DOHH2 (cell line): ENCODE measurements around the gene CLPSL1.

Experiments used
- H3F3A ChIP-seq: fragments of 200-600 bp; sonication (generic), shearing (Covaris generic); 2 replicates; pipeline ENCODE4 v1.6.0; 2016; ENCODE audit warnings: antibody characterized with exemption, mild to moderate bottlenecking; ENCODE audit not compliant: control insufficient read depth, insufficient read depth
- H3K27ac ChIP-seq: fragments of 200-600 bp; sonication (generic); 2 replicates; pipeline ENCODE4 v1.5.1; 2014; ENCODE audit warnings: low read depth, mild to moderate bottlenecking, low read length, moderate library complexity
- H3K27me3 ChIP-seq: fragments of 200-600 bp; sonication (generic); 2 replicates; pipeline ENCODE4 v1.6.1; 2014; ENCODE audit warnings: mild to moderate bottlenecking, low read length, mixed read lengths; ENCODE audit not compliant: control insufficient read depth
- H3K36me3 ChIP-seq: fragments of 200-600 bp; sonication (generic); 2 replicates; pipeline ENCODE4 v1.6.1; 2014; ENCODE audit warnings: mild to moderate bottlenecking, low read length, moderate library complexity, mixed read lengths; ENCODE audit not compliant: control insufficient read depth
- H3K4me1 ChIP-seq: fragments of 200-600 bp; sonication (generic); 2 replicates; pipeline ENCODE4 v1.6.1; 2014; ENCODE audit warnings: mild to moderate bottlenecking, low read length, mixed read lengths; ENCODE audit not compliant: control insufficient read depth
- H3K4me2 ChIP-seq: fragments of 200-600 bp; sonication (generic); 2 replicates; pipeline ENCODE4 v1.6.0; 2014; ENCODE audit warnings: mild to moderate bottlenecking, low read length, moderate library complexity
- H3K4me3 ChIP-seq: fragments of 200-600 bp; sonication (generic); 2 replicates; pipeline ENCODE4 v1.5.1; 2014; ENCODE audit warnings: mild to moderate bottlenecking, low read length, mixed read lengths
- H3K79me2 ChIP-seq: fragments of 200-600 bp; sonication (generic); 2 replicates; pipeline ENCODE4 v1.6.1; 2014; ENCODE audit warnings: mild to moderate bottlenecking, low read length, mixed read lengths; ENCODE audit not compliant: control insufficient read depth
- H3K9me2 ChIP-seq: fragments of 200-600 bp; sonication (generic); replicated peaks from 2 replicates; pipeline ENCODE4 v1.6.1; 2014; ENCODE audit warnings: mild to moderate bottlenecking, low read length, mixed read lengths; ENCODE audit not compliant: control insufficient read depth
- H3K9me3 ChIP-seq: fragments of 200-600 bp; sonication (generic); 2 replicates; pipeline ENCODE4 v1.6.1; 2014; ENCODE audit warnings: antibody characterized with exemption, low read length, mixed read lengths; ENCODE audit not compliant: control insufficient read depth, insufficient read depth
- H4K20me1 ChIP-seq: fragments of 200-600 bp; sonication (generic); 2 replicates; pipeline ENCODE4 v1.6.0; 2014; ENCODE audit warnings: low read depth, mild to moderate bottlenecking, antibody characterized with exemption, low read length, moderate library complexity; ENCODE audit not compliant: control insufficient read depth, insufficient read depth
- EZH2phosphoT487 ChIP-seq: fragments of 200-600 bp; sonication (generic); IDR thresholded peaks from 2 replicates; pipeline ENCODE4 v1.6.1; 2017; ENCODE audit warnings: borderline replicate concordance, mild to moderate bottlenecking, antibody characterized with exemption, low read length, moderate library complexity, mixed read lengths
- TF ChIP-seq, protein P1 (sequence below): fragments of 200-600 bp; sonication (generic); IDR thresholded peaks from one replicate; pipeline ENCODE4 v1.5.1; 2014; ENCODE audit warnings: antibody characterized with exemption, mild to moderate bottlenecking, low read depth, low read length; ENCODE audit not compliant: poor library complexity, severe bottlenecking

Gene CLPSL1

DNA sequence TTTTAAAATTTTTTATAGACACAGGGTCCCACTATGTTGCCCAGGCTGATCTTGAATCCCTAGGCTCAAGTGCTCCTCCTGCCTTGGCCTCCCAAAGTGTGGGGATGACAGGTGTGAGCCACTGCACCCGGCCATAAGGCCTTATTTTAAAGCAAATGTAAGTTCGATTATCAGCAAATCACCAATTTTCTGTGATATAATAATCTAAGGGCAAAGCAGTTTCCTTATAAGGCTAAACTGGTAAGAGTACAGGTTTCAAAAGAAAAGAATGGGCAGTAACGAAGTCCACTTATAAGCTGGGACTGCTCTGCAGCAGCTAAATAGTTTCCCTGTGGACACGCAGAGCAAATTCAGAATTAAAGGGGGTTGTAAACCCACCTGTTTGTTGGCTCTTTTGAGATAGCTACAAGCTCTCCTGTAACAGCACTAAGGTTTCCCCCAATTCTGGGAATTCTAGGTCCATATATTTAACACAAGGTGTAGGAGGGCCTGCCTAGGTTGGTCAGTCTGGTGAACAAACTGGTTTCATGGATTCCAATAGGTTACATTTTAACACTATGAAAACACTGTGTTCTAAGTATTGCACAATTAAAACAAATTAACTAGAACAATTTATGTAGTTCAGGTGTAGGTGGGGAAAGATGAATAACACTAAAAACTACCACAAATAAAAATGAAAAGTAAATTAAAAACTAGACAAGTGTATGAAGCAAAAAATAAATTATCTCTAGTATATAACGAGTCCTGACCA is 50.6 kb downstream of the CLPSL1 start:
- no peaks in the 10 kb centered on the region for H4K20me1 ChIP-seq

DNA sequence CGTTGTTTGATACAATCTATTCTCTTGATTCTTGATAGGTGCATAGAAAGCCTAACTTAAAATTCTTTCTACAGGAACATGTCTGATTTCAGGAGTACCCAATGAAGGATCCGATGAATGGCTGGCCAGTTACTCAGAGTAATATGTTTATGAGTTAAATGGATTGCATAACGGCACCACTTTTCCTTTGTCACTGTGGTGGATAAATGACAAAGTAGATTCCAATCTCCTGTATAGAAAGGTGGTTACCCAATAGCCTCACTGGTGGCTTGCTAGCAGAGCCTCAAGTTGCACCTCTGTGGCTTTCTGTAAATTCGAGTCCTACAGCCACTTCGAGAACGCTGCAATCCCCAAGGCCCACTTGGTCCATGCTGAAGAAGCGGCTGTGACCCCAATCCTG is 52.7 kb downstream of the CLPSL1 start:
- H3K4me1 ChIP-seq, result no peaks in the 10 kb centered on the region
- H3K36me3 ChIP-seq, result peaks cover 54% of the 10 kb centered on the region
- H3F3A ChIP-seq, result peaks cover 20% of the 10 kb centered on the region
- no peaks in the 10 kb centered on the region for H3K27me3 ChIP-seq
- no peak overlapping the region for H3K4me2 ChIP-seq
- H3K27ac ChIP-seq, result no peak overlapping the region
- no peaks in the 10 kb centered on the region for H3K9me3 ChIP-seq
- H3K4me3 ChIP-seq, result no peak overlapping the region
- TF ChIP-seq EZH2phosphoT487, result no peak
- TF ChIP-seq, protein P1, sequence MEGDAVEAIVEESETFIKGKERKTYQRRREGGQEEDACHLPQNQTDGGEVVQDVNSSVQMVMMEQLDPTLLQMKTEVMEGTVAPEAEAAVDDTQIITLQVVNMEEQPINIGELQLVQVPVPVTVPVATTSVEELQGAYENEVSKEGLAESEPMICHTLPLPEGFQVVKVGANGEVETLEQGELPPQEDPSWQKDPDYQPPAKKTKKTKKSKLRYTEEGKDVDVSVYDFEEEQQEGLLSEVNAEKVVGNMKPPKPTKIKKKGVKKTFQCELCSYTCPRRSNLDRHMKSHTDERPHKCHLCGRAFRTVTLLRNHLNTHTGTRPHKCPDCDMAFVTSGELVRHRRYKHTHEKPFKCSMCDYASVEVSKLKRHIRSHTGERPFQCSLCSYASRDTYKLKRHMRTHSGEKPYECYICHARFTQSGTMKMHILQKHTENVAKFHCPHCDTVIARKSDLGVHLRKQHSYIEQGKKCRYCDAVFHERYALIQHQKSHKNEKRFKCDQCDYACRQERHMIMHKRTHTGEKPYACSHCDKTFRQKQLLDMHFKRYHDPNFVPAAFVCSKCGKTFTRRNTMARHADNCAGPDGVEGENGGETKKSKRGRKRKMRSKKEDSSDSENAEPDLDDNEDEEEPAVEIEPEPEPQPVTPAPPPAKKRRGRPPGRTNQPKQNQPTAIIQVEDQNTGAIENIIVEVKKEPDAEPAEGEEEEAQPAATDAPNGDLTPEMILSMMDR, result no peak
- no peaks in the 10 kb centered on the region for H4K20me1 ChIP-seq
- H3K9me2 ChIP-seq, result no peaks in the 10 kb centered on the region
- no peaks in the 10 kb centered on the region for H3K79me2 ChIP-seq

More for the DNA sequence above, 50.6 kb downstream of the CLPSL1 start:
- Histone ChIP-seq H3K9me3 (no peaks in the 10 kb centered on the region), H3K4me1 (no peaks in the 10 kb centered on the region), H3K79me2 (no peaks in the 10 kb centered on the region), H3K36me3 (peaks cover 39% of the 10 kb centered on the region), H3K9me2 (no peaks in the 10 kb centered on the region), H3K4me2 (no peak overlapping the region), H3F3A (peaks cover 20% of the 10 kb centered on the region), H3K27me3 (no peaks in the 10 kb centered on the region), H3K4me3 (no peak overlapping the region), H3K27ac (no peak overlapping the region)
- TF ChIP-seq, protein P1, result no peak
- TF ChIP-seq EZH2phosphoT487, result no peak
